Stimulated activated CD8-positive, alpha-beta memory T cell treated with anti-CD3 and anti-CD28 coated beads, Interleukin-12 subunit alpha, Interleukin-12 subunit beta, amount 100 ng/mL, for 24 hours (primary cell): ENCODE measurements around the gene RAF1.
A peak's percentile ranks its signal among the peaks of the same experiment; 100 is the strongest.
"Not testable (repeated sequence)": the region's sequence is repeated elsewhere in the genome, so short reads cannot be mapped to it uniquely, and the experiment has no call there.

Source experiments
- DNase-seq: peaks from one replicate; pipeline ENCODE4 v3.0.0-alpha.2; 2020; ENCODE audit errors: extremely low read depth

The RAF1 gene

GRCh38 chr3:12560505-12561190, 103.3 kb downstream of the RAF1 start:
- no peak for DNase-seq

- DNase-seq = no peak
These were observed 104.4 kb downstream of the RAF1 start for GRCh38 chr3:12559520-12559919.

- DNase-seq = no peak
These were observed 105.2 kb downstream of the RAF1 start for GRCh38 chr3:12558706-12559105.

GRCh38 chr3:12557473-12558100, 106.3 kb downstream of the RAF1 start:
- no peak for DNase-seq

- peak; percentile 69 for DNase-seq
These were observed 107.0 kb downstream of the RAF1 start, which contains the start of gene MKRN2 for GRCh38 chr3:12556690-12557472. TSS of gene MKRN2 (plus strand) at chr3:12557087. CDS start at chr3:12557151, 64 bp downstream.

- no peak for DNase-seq
These were observed 107.6 kb downstream of the RAF1 start for GRCh38 chr3:12556314-12556689.

GRCh38 chr3:12553921-12554391, 110.0 kb downstream of the RAF1 start:
- DNase-seq = no peak

GRCh38 chr3:12549971-12550760, 113.8 kb downstream of the RAF1 start:
- DNase-seq = no peak

GRCh38 chr3:12545473-12545791, 118.5 kb downstream of the RAF1 start, which contains the start of gene MKRN2OS:
TSS of gene MKRN2OS (minus strand) at chr3:12545499. CDS start at chr3:12545464, 35 bp downstream.
- DNase-seq = no peak

- no peak for DNase-seq
These were observed 119.1 kb downstream of the RAF1 start for GRCh38 chr3:12544652-12545472.

GRCh38 chr3:12543497-12543896, 120.4 kb downstream of the RAF1 start:
- DNase-seq = not testable (repeated sequence)

- no peak for DNase-seq
These were observed 122.3 kb downstream of the RAF1 start for GRCh38 chr3:12541625-12542024.

GRCh38 chr3:12536423-12536822, 127.5 kb downstream of the RAF1 start:
- DNase-seq = no peak
